CD4-positive, alpha-beta T cell treated with Interferon alpha-2 for 1 hour (primary cell): ENCODE data around the gene ARPC5.
A peak's percentile ranks its signal among the peaks of the same experiment; 100 is the strongest.

Source experiments
- DNase-seq, 2 donors: peaks; one replicate each; pipeline ENCODE4 v3.0.0-alpha.2; 2020 to 2022

ARPC5 gene

DNA sequence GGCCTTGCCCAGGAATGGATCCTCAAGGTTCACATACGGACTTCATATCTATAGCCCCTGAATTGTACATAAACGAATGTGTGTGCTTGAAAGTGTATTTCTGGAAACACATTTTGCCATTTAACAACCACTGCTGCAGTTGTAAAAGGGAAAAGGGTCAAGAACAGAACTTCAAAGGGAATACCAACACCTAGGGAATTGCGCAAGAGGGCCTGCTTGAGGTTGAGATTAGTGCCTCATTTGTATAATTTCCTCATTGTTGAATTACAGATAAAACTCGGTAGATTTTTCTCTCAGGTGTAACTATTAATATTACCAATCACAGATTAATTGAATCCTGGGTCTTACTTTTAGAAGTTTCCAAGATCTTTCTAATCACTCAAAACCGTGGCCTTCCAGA lies 51.4 kb downstream of the ARPC5 start:
- DNase-seq = no peak

DNA sequence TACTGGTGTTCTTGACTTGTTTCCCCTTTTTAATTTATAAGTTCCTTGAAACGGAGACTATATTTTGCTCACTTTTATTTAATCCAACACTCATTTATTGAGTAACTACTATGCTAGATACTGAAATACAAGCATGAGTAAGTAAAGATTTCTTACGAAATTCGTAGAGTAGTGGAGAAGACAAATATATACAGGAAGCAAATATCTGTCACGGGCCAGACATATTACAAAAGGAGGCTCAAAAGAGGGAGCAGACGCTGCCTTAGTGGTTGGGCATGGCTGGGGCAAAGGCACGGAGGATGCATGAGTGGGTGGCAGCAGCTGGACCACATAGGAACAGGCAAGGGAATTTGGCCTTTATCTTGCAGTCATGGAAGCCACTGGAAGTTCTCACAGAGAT lies 52.1 kb downstream of the ARPC5 start:
- DNase-seq = peak in 1 of 2 donors; percentile 38

DNA sequence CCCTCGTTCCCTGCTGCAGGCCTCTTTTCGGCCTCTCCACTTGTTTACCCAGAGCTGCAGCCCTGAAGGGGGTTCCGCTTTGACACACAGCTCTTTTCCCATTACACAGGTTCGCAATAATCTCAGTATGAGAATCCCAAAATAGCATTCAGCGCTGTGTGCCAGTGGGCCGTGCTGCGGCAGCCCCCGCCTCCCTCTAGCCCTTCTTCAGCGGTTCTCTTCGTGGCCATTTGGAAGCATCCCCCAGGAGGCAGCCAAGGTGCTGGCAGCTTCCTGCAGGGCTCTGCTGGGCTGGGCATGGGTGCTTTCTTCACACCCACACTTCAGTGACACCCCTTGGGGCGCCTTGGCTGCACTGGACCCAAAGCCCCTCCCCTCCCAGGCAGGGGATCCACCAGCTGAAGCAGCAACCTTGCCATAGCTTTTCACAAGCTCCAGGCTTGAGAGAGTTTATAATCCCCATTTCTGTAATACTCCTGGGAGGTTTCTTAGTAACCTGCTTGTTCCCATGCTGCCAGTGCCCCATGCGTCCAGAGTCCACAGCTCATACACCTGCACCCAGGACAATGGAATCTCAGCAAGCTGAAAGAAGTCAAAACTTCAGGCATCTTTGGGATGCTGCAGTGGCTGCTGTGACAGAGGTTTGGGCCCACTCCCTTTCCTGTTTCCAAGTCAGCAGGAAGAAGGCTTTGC lies 53.4 kb downstream of the ARPC5 start:
- DNase-seq = no peak

DNA sequence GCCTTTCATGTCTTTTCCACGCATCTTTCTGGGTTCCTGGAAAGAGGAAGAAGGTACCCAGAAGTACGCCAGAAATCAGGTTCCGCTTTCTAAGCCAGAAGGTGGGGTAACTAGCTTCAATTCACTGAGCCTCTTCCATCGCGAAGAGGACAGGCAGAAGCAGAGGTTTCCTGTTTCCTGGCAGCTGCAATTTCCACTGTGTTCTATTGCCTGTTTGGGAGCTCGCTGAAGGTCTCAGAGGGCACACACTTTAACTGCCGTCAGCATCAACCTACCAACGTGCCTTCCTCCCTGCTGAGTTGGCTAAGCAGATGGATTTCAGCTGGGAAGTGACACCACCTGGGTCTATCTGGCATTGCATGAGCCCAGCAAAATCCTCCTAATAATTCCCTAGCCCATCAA lies 55.3 kb downstream of the ARPC5 start:
- DNase-seq = peak; percentile 36 to 70

DNA sequence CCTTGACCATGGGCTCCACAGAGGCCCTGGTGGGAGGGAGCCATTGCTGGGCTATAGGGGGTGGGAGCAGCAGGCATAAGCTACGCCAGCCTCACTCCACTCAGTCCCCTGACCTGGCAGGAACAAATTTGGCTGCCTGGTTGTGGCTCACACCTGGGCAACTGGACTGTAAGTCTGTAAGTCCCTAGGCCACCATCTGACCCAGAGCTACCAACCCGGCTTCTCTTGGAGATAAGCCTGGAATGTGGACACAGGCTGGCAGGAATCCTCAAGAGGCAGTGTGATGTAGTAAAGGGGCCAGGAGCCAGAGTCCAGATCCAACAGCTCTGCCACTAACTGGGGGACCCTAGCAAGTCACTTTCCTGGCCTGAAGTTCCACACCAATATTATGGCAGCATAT lies 56.7 kb downstream of the ARPC5 start:
- no peak for DNase-seq

DNA sequence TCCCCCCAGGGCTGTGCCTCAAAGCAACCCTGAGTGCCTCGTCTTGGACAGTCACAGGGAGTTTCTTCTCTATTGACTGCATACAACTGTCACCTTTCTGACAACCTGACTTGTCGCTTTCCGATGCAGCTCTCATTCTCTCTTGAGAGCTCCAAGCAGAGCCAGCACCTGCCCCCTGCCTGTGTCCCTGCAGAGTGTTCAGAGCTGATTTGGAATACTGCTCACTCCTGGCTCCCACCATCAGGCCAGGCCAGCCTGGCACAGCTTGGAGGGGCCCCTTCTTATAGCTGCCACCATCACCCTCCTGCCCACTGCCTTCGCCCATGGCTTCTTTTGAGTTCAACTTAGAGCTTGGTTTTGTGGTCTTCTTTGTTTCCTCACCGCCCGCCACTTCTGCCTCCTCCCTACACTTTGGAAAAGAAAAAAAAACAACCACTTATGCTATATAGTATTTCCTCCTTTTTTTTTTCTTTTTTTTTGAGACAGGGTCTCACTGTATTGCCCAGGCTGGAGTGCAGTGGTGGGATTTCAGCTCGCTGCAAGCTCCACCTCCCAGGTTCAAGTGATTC lies 57.6 kb downstream of the ARPC5 start:
- no peak for DNase-seq

DNA sequence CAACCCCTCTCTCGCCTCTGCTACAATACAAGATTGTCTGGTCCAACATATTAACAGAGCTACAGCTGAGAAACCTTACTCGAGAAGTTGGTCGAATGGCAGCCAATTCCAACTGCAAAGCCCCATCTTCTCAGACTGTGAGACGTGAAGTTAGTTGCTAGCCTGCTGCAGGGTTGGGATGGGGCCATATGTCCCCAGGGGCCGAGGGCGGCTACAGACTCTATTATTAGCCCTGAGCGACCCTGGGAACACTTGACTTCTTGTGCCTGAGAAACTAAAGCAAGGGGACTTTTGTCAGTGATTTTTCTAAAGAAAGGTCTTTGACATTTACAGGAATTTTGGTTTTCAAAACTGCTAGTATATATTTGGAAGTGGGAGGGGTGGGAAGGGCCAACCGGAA lies 59.0 kb downstream of the ARPC5 start:
- no peak for DNase-seq

DNA sequence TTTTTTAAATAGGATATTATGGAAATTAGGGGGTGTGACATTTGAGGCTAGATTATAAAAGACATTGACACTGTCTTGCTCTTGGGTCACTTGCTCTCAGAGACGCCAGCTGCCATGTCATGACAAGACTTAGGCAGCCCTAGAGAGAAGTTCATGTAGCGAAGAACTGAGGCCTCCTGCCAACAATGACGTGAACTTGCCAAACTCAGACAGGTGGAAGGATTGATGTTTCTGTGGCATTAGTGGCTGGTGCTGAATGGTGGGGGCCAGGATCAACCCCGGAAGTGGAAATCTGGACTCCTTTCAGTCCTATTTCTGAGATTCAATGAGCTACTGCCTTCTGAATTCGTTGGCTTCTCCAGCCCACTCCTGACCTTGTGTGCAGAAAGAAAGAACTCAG lies 60.0 kb downstream of the ARPC5 start:
- no peak for DNase-seq

DNA sequence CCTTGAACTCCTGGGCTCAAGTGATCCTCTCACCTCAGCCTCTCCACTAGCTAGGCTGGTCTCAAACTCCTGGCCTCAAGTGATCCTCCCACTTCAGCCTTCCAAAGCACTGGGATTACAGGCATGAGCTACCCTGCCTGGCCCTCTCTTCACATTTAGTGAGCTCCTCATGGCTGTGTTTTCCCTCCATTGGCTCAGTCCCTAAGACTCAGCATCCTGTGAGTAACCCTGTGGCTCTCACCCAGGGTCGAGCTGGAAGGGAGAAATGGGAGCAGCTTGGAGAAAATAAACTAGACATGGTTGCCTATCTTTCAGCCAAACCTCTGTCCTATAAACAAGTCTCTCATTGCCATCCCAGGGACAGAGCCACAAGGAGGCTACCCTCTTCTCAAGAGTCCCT lies 62.9 kb downstream of the ARPC5 start:
- no peak for DNase-seq

DNA sequence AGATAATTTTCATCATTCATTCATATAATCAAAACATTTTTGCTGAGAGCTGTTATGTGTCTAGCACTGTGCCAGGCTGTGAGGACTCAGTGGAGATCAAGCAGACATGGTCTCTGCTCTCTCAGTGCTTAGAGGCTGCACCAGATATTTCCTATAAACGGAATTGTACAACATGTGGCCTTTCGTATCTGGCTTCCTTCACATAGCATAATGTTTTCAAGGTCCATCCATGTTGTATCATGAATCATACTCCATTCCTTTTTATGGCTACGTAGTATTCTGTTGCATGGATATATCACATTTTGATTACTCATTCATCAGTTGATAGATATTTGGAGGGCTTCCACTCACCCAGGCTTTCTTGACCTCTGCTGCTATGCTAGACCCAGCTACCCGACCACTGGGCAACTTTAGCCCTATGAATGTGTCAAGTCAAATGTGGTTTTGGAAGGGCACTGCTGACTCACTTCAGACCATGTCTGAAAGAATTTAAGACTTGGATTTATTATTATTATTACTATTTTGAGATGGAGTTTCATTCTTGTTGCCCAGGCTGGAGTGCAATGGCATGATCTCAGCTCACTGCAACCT lies 63.8 kb downstream of the ARPC5 start:
- DNase-seq = no peak
